Lower leg skin (tissue), 3 donors: ENCODE measurements around the gene PIK3AP1.

Source experiments
- POLR2A ChIP-seq, 2 donors: fragments of 450-650 bp; IDR thresholded peaks; one replicate each; pipeline ENCODE4 v1.6.1; 2016 to 2017; ENCODE audit warnings: antibody characterized with exemption in 2 of 2, mild to moderate bottlenecking in 1 of 2, moderate library complexity in 1 of 2
- TF ChIP-seq, protein P1 (sequence below), 3 donors: fragments of 450-650 bp; IDR thresholded peaks; one replicate each; pipeline ENCODE4 v1.5.1; 2016; ENCODE audit warnings: antibody characterized with exemption in 3 of 3, mild to moderate bottlenecking in 3 of 3, moderate library complexity in 2 of 3

DNA sequence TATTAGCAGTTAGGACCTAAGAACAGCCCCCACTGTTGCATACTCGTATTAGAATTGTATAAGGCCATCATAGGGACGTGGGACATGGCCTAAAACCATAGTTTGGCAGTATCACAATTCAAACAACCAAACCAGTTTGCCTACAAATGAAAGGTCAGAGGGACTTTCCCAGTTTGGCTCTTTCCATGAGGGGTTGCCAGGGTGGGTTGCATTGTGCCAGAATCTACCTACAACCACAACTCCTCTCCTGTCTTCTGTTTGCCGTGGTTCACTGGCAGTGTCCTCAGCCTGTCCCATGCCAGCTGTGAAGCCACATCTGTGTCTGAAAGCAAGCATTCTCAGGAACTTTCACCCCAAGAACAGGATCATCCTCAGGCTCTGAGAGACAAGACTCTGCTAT is 44.5 kb downstream of the PIK3AP1 start:
- TF ChIP-seq, protein P1, sequence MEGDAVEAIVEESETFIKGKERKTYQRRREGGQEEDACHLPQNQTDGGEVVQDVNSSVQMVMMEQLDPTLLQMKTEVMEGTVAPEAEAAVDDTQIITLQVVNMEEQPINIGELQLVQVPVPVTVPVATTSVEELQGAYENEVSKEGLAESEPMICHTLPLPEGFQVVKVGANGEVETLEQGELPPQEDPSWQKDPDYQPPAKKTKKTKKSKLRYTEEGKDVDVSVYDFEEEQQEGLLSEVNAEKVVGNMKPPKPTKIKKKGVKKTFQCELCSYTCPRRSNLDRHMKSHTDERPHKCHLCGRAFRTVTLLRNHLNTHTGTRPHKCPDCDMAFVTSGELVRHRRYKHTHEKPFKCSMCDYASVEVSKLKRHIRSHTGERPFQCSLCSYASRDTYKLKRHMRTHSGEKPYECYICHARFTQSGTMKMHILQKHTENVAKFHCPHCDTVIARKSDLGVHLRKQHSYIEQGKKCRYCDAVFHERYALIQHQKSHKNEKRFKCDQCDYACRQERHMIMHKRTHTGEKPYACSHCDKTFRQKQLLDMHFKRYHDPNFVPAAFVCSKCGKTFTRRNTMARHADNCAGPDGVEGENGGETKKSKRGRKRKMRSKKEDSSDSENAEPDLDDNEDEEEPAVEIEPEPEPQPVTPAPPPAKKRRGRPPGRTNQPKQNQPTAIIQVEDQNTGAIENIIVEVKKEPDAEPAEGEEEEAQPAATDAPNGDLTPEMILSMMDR (IDR thresholded peaks at IDR 0.05) = no peak
- no peak for TF ChIP-seq POLR2A (IDR thresholded peaks at IDR 0.05)
